ENCODE measurements around the gene OGFR.

Gene OGFR

DNA sequence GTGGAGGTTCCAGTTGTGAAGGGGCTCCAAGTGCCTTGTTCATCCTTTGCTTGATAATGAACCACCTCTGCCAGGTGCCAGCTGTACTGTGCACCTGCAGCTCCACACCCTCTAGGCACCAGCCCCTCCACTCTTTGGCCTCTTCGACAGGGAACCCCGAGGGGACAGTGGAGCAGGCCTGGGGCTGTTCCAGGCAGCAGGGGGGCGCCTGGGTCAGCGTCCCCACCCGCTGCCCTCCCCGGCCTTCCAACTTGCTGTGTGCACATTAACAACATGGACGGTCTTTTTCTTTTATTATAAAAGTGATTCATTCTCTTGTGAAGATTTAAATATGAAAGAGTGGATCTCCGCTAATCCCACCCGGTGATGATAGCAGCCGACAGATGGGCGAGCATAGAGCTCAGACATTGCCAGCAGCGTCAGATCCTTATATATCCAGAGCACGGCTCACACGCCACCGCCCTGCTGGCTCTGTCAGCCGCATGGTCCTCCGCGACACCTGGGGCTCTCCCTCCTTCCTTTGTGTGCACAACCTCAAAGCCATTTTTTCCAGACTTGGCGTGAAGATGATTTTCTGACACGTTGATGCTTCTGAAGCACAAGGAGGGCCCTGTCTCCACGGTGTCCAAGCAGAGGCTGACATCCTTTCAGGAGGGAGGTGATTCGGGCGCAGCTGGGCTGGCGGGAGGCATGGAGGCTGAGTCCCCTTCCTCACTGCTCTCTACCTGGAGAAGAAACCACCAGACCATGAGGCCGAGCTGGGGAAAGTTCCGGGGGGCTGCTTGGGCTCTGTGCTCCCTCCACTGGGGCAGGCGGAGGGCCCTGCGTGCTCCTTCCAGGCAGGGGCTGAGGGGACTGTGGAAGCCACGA is 30.6 kb upstream of the OGFR start:
- TF ChIP-seq CTCF (IDR thresholded peaks at IDR 0.05; ENCODE audit: low read depth, low read length, missing control alignments): no peak
- Histone ChIP-seq H3K27ac (no peak overlapping the region), H3K4me3 (ENCODE audit: low read depth, low read length) (no peak overlapping the region), H3K36me3 (replicated peaks) (no peaks in the 10 kb centered on the region), H3K27me3 (replicated peaks) (no peaks in the 10 kb centered on the region)
- in situ Hi-C loops (cut with HindIII; ENCODE audit: low pct_ligation_motif_present, low sequenced_read_pairs): no loop called here
- DNase-seq: no peak

DNA sequence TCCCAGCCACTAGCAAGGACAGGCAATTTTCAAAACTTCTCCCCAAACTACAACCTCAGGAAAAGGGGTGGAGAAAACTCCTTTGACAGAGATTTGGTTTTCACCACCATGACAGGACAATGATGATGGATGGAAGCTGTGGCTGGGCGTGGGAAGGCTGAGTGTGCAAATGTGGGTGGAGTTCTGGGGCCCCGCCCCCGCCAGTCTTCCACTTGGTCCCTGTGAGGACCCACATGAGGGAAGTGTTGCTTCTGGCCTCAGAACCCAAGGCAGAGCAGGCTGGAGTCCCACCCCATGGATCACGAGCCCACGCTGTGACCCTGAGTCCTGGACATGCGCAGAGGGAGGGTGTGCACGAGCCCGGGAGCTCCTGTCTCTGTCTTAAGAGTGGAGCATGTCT is 29.9 kb upstream of the OGFR start:
- no peak for DNase-seq
- TF ChIP-seq CTCF (IDR thresholded peaks at IDR 0.05; ENCODE audit: low read depth, low read length, missing control alignments): no peak
- Histone ChIP-seq H3K36me3 (replicated peaks) (no peaks in the 10 kb centered on the region), H3K27ac (no peak overlapping the region), H3K4me3 (ENCODE audit: low read depth, low read length) (no peak overlapping the region), H3K27me3 (replicated peaks) (no peaks in the 10 kb centered on the region)
- in situ Hi-C loops (cut with HindIII; ENCODE audit: low pct_ligation_motif_present, low sequenced_read_pairs): no loop called here

DNA sequence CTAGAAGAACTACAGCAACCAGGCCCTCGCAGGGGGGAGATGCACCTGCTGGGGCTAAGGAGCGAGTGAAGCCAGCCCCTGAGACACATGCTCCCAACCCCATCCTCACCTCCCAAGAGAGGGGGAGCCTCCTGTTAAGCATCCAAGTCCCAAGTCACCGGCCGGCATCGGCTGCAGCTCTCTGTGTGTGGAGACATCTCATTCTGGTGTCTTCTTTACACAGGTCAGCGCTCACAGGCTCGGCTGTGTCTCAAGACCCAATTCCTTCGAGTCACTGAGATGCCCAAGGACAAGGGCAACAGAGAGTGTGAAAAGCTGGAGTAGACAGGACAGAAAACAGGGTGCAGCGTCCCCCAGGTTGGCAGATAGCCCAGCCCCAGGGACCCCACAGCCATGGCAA is 29.4 kb upstream of the OGFR start:
- no peaks in the 10 kb centered on the region for H3K27me3 ChIP-seq (replicated peaks)
- H3K4me3 ChIP-seq (ENCODE audit: low read depth, low read length): no peak overlapping the region
- no peak overlapping the region for H3K27ac ChIP-seq
- in situ Hi-C loops (cut with HindIII; ENCODE audit: low pct_ligation_motif_present, low sequenced_read_pairs): no loop called here
- no peaks in the 10 kb centered on the region for H3K36me3 ChIP-seq (replicated peaks)
- TF ChIP-seq CTCF (IDR thresholded peaks at IDR 0.05; ENCODE audit: low read depth, low read length, missing control alignments): no peak
- DNase-seq: no peak

GRCh38 chr20:62776035-62776691 is 28.5 kb upstream of the OGFR start:
- no peak overlapping the region for H3K27ac ChIP-seq
- DNase-seq: no peak
- TF ChIP-seq CTCF (IDR thresholded peaks at IDR 0.05; ENCODE audit: low read depth, low read length, missing control alignments): no peak
- H3K36me3 ChIP-seq (replicated peaks): no peaks in the 10 kb centered on the region
- in situ Hi-C loops (cut with HindIII; ENCODE audit: low pct_ligation_motif_present, low sequenced_read_pairs): no loop called here
- no peak overlapping the region for H3K4me3 ChIP-seq (ENCODE audit: low read depth, low read length)
- H3K27me3 ChIP-seq (replicated peaks): no peaks in the 10 kb centered on the region

GRCh38 chr20:62776692-62777527 is 27.7 kb upstream of the OGFR start:
- H3K27me3 ChIP-seq (replicated peaks): no peaks in the 10 kb centered on the region
- no peak overlapping the region for H3K4me3 ChIP-seq (ENCODE audit: low read depth, low read length)
- in situ Hi-C loops (cut with HindIII; ENCODE audit: low pct_ligation_motif_present, low sequenced_read_pairs): no loop called here
- H3K27ac ChIP-seq: no peak overlapping the region
- no peak for DNase-seq
- no peaks in the 10 kb centered on the region for H3K36me3 ChIP-seq (replicated peaks)
- no peak for TF ChIP-seq CTCF (IDR thresholded peaks at IDR 0.05; ENCODE audit: low read depth, low read length, missing control alignments)
